Retina (tissue), 1 donor: ENCODE measurements around the gene CNKSR1.

ENCODE experiments used
- DNase-seq: peaks from one replicate; pipeline ENCODE4 v3.0.0-alpha.2; 2016

Gene CNKSR1, protein sequence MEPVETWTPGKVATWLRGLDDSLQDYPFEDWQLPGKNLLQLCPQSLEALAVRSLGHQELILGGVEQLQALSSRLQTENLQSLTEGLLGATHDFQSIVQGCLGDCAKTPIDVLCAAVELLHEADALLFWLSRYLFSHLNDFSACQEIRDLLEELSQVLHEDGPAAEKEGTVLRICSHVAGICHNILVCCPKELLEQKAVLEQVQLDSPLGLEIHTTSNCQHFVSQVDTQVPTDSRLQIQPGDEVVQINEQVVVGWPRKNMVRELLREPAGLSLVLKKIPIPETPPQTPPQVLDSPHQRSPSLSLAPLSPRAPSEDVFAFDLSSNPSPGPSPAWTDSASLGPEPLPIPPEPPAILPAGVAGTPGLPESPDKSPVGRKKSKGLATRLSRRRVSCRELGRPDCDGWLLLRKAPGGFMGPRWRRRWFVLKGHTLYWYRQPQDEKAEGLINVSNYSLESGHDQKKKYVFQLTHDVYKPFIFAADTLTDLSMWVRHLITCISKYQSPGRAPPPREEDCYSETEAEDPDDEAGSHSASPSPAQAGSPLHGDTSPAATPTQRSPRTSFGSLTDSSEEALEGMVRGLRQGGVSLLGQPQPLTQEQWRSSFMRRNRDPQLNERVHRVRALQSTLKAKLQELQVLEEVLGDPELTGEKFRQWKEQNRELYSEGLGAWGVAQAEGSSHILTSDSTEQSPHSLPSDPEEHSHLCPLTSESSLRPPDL

DNA sequence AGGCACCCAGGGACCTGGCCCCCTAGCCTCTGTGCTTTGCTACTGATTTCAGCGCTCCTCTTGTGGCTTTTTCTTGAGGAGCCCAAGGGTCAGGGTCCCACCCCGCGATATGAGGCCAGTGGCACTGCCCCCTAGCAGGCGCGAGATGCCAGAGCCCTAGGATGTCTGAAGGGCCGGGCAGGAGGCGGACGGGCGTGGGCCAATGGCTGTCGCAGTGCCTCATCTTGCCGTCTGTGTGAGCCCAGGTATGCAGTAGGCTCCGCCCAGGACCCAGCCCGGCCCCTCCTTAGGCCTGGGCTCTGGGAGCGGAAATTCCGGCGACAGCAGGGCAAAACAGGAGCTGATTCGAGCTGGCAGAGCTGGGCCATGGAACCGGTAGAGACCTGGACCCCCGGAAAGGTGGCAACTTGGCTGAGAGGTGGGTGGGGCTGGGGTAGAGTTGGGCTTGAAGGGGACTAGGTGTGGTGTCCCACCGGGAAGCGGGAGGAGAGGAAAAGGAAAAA, at the start of gene CNKSR1:
CNKSR1 (plus strand) TSS at position 310 of the 503 bp plus-strand sequence; CDS start at position 367, 57 bp downstream.
- DNase-seq = no peak

DNA sequence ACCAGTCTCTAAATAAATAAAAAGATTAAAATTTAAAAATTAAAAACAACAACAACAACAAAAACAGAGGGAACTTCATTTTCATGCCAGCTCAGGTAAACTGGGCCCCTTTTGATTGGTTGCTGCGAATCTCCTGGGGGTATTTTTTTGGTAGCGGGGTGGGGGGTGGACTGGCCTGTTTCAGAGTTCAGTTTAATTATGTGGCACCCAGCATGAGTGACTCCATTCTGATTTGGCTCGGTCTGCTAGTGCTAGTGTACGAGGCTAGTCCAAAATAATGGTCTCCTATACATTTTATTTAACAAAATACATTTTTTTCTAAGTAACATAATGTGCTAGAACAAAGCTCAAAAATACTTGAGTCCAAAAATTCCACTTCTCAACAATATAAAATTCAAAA, 47.5 kb upstream of the CNKSR1 start:
- DNase-seq = no peak

DNA sequence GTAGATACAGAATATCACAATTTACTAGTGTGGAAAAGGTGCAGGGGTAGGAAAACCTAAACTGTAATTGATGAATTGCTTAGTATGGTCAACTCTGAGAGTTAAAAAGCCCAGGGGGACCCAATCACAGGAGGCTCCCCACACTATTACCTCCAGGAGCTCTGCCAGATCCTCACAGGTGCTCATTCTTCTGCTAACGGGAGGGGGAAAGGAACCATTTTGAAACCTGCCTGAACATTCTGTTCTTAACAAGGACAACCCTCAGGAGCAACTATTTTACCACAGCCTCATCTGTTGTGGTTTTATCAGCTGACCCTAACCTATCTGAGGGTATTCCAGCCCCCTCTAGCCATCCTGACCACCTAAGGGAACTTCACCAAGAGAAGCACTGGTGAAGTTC, 46.6 kb upstream of the CNKSR1 start:
- no peak for DNase-seq

DNA sequence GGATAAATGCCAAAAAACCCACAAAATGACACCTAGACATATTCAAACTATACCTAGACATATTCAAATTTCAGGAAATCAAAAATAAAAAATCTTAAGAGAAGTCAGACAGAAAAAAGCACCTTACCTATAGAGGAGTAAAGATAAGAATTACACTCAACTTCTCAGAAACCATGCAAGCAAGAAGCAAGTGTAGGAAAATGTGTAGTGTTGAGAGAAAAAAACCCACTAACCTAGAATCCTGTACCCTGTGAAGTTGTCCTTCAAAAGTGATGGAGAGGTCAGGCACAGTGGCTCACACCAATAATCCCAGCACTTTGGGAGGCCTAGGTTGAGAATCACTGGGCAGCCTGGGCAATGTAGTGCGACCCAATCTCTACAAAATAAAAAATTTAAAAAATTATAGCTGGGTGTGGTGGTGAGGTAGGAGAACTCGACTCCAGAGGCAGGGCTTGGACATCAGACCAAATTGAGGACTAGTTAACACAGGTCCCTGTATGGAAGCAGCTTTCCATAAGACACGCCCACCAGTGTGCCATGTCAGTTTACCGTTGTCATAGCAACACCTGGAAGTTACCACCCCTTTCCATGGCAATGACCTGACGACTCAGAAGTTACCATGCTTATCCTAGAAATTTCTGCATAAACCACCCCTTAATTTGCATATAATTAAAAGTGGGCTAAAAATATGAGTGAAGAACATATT, 45.0 kb upstream of the CNKSR1 start:
- no peak for DNase-seq

DNA sequence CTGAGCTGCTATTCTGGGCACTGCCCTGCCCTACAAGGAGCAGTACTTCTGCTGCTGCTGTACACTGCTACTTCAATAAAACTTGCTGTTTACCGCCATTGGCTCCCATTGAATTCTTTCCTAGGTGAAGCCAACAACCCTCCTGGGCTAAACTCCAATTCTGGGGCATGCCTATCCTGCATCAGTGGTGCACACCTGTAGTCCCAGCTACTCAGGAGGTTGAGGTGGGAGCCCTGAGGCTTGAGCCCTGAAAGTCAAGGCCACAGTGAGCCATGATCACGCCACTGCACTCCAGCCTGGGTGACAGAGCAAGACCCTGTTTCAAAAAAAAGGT, 44.5 kb upstream of the CNKSR1 start:
- DNase-seq = no peak

DNA sequence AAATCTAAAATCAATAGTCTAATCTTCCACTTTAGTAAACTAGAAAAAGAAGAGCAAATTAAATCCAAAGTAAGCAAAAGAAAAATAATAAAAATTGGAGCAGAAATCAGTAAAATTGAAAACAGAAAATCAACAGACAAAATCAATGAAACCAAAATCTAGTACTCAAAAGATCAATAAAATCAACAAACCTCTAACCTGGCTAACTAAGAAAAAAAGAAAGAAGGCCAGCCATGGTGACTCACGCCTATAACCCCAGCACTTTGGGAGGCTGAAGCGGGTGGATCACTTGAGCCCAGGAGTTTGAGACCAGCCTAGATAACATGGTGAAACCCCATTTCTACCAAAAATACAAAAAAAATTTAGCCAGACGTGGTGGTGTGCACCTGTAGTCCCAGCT, 42.8 kb upstream of the CNKSR1 start:
- no peak for DNase-seq

DNA sequence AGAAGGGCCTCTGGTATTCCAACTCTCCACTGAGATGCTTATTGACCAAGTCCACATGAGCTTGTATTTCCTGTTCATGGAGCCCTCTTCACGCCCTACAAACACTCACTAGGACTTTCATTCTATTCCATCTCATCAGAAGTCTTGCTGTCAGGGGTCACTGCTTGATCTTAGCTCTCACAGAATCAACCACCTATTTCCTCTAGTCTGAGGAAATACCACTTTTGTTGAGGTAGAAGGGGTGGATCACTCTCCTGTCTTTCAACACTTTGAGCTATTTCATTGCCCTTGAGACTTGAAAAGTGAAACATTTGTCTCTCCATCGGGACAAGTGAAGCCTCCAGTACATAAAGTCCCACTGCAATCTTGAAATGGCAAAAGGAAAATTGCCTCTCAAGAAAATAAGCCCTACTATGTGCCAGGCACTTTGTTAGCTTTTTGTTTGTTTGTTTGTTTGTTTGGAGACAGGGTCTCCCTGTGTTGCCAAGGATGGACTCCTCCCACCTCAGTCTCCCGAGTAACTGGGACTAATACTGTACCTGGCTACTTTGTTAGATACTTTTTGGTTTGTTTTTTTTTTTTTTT, 38.2 kb upstream of the CNKSR1 start:
- DNase-seq = no peak

DNA sequence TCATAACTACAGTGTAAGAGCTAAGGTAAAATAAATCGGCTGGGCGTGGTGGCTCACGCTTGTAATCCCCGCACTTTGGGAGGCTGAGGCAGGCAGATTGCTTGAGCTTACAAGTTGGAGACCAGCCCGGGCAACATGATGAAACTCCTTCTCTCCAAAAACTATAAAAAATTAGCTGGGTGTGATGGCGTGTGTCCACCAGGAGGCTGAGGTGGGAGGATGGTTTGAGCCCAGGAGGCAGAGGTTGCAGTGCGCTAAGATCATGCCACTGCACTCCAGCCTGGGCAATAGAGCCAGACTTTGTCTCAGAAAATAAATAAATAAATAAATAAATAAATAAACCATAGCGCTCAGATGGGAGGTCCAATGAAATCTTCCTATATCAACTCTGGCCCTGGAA, 35.1 kb upstream of the CNKSR1 start:
- DNase-seq = no peak

DNA sequence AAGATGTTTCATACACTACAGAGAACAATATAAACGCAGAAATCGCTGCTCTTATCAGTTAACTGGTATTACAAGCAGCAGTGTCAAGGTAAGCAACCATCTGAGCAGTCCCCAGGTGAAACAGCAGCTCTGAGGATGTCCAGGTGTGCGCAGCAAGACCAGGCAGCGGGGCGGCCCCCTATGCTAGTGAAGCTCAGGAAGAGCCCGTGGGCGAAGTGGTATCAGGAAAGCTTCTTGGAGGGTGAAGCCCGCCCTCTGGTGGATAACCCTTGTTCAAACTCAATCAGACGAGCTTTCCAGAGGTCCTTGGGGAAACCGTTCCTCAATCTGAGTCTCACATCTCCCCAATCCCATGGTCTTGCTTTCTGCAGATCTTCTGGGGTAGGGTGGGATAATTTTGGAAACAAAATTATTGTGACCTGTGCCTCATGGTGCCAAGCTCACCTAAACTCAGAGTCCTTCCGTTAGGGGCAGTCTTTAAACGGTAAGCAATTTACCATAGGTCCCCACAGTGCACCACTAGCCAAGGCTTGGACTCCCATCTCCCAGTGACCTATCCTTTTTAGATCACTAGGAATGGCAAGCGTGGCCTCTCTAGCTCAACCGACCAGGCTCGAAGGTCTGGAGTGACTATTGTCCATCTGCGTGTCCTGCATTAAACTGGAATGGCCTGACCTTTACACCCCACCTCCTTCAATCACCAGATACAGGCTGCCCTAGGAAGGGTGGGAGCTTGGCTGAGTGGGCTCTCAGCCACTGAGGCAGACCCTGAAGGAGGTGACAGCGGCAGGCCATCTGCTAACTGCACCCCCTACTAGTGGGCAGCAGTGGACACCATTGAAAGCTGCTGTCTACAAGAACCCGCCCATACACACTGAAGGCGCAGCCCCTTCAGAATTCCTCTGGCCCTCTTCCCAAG, 32.0 kb upstream of the CNKSR1 start:
- DNase-seq = peak; percentile 82

DNA sequence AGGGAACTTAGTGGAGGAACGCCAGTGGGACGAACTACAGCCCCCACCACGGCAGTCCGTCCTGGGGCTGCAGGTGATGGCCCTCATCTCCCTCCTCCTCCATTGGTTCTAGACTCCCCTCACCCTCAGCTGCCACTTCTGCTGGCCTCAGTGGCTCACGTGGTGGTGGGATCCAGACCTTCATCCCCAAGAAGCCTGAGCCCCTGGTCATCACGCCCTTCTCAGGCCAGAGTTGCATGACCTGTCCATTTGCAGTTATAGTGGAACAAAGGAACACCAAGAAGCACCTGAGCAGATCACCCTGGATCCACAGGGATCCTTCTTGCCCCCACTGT, 31.4 kb upstream of the CNKSR1 start:
- DNase-seq = no peak

DNA sequence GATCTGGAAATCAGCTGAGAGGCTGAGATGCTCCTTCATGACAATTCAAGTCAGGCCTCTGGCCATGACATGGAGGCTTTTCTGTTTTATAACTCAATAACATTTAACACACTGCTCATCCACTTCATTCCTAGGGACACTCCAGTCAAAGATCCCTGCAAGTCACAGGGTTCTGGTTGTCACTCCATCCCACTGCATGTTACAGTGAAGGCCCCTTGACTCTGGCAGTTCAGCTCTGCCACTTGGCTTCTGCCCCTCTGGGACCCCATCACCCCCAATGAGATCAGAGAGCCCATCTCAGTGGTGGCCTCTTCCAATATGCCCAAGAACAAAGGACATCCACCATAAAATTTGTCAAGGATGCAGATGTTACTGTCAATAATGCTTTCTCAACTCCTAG, 28.4 kb upstream of the CNKSR1 start:
- no peak for DNase-seq

DNA sequence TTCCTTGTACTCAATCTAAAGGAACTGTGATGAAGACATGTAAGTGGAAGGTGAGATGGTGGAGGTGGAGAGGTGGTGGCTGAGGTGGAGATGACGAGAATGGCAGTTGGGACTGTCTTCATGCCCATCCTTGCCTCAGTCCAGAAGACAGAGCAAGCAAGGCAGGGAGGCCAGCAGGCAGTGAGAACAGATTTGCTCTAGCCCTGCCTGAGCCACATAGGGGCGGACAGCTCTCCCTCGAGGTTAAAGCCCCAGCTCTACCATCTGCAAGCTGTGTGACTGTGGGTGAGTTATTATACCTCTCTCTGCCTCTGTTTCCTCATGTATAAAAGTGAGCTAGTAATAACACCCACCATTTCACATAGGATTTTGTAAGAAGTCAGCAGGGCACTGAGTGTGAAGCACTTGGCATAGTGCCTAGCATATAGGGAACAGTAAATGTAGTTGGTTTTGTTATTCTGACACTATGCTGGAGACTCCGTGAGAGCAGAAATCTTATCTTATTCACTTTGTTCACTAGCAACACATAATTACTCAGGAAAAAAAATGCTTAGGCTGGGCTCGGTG, 23.2 kb upstream of the CNKSR1 start:
- DNase-seq = no peak

DNA sequence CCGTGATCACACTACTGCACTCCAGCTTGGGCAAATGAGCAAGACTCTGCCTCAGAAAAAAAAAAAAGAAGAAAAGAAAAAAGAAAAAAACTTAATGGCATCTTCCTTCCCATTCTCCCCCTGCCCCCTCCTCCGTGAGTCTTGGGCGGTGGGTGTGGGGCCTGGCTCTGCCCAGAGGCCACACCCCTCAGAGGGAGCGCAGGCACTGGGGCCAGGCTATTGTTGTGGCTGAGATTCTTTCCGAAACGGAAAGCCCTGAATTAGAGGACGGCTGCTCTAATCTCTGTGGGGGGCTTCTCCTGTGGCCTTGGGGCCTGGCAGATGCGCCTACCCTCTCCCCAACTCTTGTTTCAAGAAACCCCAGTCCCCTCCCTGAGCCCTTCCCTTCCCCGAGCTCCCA, 22.5 kb upstream of the CNKSR1 start:
- peak; percentile 62 for DNase-seq

DNA sequence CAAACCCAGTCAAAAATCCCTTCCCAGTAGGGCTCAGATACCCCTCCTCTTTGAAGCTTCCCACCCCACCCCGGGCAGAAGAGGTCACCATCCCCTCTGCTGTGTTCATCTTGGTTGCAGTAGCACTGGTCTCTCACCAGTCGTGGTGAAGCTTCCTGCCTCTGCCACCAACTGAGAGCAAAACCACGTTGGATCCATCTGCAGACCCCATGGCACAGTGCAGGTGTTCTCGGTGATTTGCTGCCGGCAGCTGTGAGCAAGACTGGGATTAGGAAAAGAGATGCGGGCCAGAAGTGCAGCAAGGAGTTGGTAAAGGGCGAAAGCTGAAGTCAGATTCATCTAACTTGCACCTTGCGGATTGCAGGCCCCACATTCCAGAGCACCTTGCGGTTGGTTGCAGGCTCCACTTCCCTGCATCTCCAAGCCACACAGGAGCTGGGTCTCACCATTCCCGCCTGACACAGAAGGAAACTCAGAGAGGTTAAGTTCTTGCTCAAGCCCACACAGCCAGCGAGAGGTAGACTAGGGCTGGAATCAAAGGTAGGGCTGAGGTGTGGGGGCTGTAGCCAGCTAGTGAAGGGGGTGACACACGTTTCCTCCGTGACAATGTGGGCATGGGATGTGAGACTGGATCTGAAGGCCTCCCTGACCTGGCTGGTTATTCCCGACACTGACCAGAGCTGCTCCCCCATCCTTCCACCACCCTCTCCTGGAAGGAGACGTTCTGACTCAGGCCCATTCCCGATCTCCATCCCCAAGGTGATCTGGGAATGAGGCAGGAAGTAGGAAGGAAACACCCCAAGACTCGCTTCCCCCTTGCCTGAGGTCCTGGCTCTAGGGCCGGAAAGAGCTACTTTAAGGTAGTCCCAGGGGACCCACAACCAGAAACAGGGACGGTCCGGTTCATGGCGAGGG, 21.7 kb upstream of the CNKSR1 start:
- DNase-seq = no peak

DNA sequence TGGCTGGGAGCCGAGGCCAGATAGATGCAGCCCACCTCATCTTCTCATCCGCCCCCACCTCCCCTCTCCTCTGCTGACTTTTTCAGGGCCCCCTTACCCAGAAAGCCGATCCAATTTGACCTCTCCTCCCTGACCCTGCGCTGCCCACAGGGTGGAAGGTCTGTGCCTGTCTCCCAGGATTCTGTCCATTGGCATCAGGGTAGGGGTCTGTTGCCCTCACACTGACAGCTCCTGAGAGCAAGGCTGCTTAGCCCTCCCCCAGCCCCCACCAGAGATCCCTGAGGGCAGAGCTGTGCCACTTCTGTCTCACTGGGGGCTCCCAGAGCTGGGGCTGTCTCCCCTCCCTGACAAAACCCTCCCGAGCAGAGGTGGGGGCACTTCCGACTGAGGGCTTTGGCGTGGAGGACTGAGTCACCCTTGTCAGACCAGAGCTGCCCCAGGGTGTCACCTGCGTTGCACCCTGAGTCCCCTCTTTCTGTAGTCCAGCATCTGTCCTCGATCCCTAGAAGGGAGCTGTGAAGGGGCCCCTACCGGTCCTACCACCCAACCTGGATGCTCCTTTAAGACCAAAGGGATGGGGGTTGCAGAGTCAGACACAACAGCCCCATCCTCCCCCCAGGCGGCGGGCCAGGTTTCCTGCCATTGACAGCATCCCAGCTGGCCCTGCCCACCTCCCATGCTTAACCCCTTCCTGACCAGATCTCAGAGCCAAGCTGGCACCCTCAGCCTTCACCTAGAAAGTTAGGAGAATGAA, 20.8 kb upstream of the CNKSR1 start:
- peak; percentile 56 for DNase-seq

DNA sequence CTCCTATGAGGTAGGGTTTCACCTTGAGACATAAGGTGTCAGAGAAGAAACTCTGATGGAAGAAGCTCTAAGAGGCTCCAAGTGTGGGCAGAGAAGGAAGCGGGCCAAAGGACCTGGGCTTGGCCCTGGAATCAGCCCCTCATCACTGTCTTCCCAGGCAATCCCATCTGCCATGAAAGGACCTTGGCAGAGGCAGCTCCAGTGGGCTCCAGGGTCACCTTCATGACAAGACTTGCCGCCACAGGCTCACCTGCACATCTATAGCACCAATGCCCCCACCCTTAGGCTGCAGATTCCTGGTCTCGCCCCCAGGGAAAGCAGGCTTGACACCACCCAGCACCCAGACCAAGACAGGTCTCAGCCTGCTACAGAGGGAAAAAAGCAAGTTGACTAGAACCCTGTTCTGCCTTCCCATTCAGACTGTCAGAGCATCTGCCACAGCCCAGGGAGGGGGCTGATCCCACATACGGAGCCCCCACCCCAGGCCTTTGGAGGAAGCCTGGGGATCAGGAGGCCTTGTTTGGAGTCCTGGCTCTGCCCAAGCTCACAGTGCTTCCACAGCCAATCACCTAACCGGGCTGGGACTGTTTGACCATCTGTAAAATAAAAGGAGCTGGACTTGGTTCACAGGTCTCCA, 18.9 kb upstream of the CNKSR1 start:
- DNase-seq = no peak

DNA sequence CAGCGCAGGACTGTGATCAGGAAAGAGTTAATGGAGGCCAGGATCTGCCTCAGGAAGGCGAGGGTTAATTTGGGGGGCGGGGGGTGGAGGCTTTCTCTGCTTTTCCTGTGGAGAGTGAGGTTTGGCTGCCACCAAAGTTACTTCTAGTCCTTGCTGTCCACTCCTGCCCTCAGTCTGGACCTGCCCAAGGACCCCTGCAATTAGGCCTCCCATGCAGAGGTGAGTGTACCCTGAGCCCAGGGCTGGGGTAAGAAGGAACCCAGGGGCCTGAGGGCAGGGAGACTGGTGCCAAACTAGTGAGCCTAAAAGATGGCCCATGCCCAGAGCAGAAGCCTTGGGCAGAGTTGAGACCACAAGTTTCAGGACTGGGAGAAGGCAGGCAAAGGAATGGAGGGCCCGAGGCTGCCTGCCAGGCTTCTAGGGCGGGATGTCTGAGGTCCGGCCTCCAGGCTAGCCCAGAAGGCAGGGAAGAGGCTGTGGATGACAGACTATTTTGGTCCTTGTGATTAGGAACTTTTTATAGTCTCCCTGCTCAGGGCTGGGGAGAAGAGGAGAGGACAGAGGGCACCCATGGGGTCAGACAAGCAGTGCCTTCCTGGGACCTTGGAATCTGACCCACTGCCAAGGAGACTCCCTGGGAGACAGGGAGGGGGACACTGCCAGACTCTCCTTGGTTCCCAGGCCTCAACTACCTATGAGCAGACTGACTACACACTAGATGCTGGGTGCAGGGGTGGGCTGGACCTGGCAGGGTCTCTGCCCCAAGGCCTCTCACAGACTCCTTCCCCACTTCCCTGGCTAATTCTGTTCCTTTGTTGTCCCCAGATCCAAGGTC, 18.2 kb upstream of the CNKSR1 start, which contains the start of gene FAM110D:
FAM110D (plus strand) TSS at position 172 of the 835 bp plus-strand sequence. CDS start 2,213 bp downstream, outside the sequence.
- no peak for DNase-seq

DNA sequence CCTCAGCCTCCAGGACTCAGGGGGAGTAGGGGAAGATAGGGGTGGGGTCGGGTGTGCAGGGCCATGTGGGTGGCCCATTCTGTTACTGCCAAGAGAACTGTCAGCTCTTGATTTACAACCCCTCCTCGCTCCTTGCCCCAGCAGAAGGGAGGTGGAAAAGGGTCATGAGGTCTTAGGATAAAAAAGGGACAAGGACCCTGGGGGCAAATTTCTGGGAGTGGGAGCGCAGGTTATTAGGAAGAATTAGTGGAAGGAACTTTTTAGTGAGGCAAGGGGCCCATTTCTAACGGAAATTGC, 17.6 kb upstream of the CNKSR1 start:
- no peak for DNase-seq
